MV-4-11 (cell line): Measurements from ENCODE around the gene PHEX.

Experiments
- DNase-seq: peaks from one replicate; lab custom pipeline; 2025; lab: John Stamatoyannopoulos, UW

The PHEX gene

GRCh38 chrX:22105231-22105630 lies 73.1 kb downstream of the PHEX start:
- DNase-seq, result no peak

GRCh38 chrX:22105971-22106370 lies 73.8 kb downstream of the PHEX start:
- no peak for DNase-seq

GRCh38 chrX:22109442-22109841 lies 77.3 kb downstream of the PHEX start:
- DNase-seq, result no peak

- no peak for DNase-seq
These were observed 78.8 kb downstream of the PHEX start for GRCh38 chrX:22110729-22111494.

- no peak for DNase-seq
These were observed 84.8 kb downstream of the PHEX start for GRCh38 chrX:22116605-22117546.

GRCh38 chrX:22117633-22118032 lies 85.5 kb downstream of the PHEX start:
- DNase-seq, result no peak

- DNase-seq, result no peak
These were observed 86.2 kb downstream of the PHEX start for GRCh38 chrX:22118161-22118830.

GRCh38 chrX:22121161-22121560 lies 89.0 kb downstream of the PHEX start:
- no peak for DNase-seq

- peak; percentile 18 for DNase-seq
These were observed 90.4 kb downstream of the PHEX start for GRCh38 chrX:22122510-22122909.

- DNase-seq, result no peak
These were observed 92.0 kb downstream of the PHEX start for GRCh38 chrX:22124098-22124497.

- DNase-seq, result no peak
These were observed 93.4 kb downstream of the PHEX start for GRCh38 chrX:22125481-22125880.

GRCh38 chrX:22126327-22126726 lies 94.2 kb downstream of the PHEX start:
- no peak for DNase-seq

GRCh38 chrX:22128961-22129360 lies 96.8 kb downstream of the PHEX start:
- DNase-seq, result no peak

- no peak for DNase-seq
These were observed 102.6 kb downstream of the PHEX start for GRCh38 chrX:22134681-22135080.

GRCh38 chrX:22135171-22135711 lies 103.1 kb downstream of the PHEX start:
- DNase-seq, result no peak

- no peak for DNase-seq
These were observed 104.0 kb downstream of the PHEX start for GRCh38 chrX:22135994-22136684.

- DNase-seq, result no peak
These were observed 104.6 kb downstream of the PHEX start for GRCh38 chrX:22136711-22137110.

GRCh38 chrX:22139822-22140221 lies 107.7 kb downstream of the PHEX start:
- no peak for DNase-seq

GRCh38 chrX:22141047-22141730 lies 109.1 kb downstream of the PHEX start:
- no peak for DNase-seq

- DNase-seq, result no peak
These were observed 115.1 kb downstream of the PHEX start for GRCh38 chrX:22147214-22147613.

- DNase-seq, result no peak
These were observed 115.8 kb downstream of the PHEX start for GRCh38 chrX:22147942-22148341.
